NCI-H2227 (cell line): Measurements from ENCODE around the gene AHCTF1.

Experiments
- DNase-seq: peaks from one replicate; lab custom pipeline; 2025; ENCODE audit not compliant: unreplicated experiment; lab: John Stamatoyannopoulos, UW

AHCTF1 gene

GRCh38 chr1:246798606-246799496, 132.9 kb downstream of the AHCTF1 start:
- DNase-seq: no peak

- DNase-seq: no peak
Measured at GRCh38 chr1:246798107-246798506, 133.6 kb downstream of the AHCTF1 start.

- DNase-seq: no peak
Measured at GRCh38 chr1:246797597-246797996, 134.2 kb downstream of the AHCTF1 start.

GRCh38 chr1:246797157-246797556, 134.6 kb downstream of the AHCTF1 start:
- no peak for DNase-seq

- DNase-seq: no peak
Measured at GRCh38 chr1:246795906-246796694, 135.6 kb downstream of the AHCTF1 start.

- DNase-seq: no peak
Measured at GRCh38 chr1:246794828-246795671, 136.7 kb downstream of the AHCTF1 start.

GRCh38 chr1:246794048-246794827, 137.5 kb downstream of the AHCTF1 start:
- no peak for DNase-seq

GRCh38 chr1:246793356-246793896, 138.3 kb downstream of the AHCTF1 start:
- no peak for DNase-seq

- no peak for DNase-seq
Measured at GRCh38 chr1:246792603-246793002, 139.1 kb downstream of the AHCTF1 start.

- DNase-seq: no peak
Measured at GRCh38 chr1:246791303-246791918, 140.3 kb downstream of the AHCTF1 start.

GRCh38 chr1:246790833-246791232, 140.9 kb downstream of the AHCTF1 start:
- no peak for DNase-seq

- no peak for DNase-seq
Measured at GRCh38 chr1:246790364-246790763, 141.4 kb downstream of the AHCTF1 start.

GRCh38 chr1:246789454-246790339, 142.1 kb downstream of the AHCTF1 start:
- no peak for DNase-seq
